ENCODE measurements around the gene SLC38A9. TPM values are rescaled to one million over a fixed set of nuclear protein-coding genes. Genes with fewer than 3 reads are reported as not detected.

The SLC38A9 gene
- polyA plus RNA-seq, 2 of the 4 experiments (the other 2 are of a cell fraction) = 22.8 to 37.3 TPM

- H3K9me3 ChIP-seq = peaks cover 3% of the 10 kb centered on the region; the same call in 1 of the 3 replicates
- no peak overlapping the region for H3K4me2 ChIP-seq
- no peak for ATAC-seq
- H3K27ac ChIP-seq = no peak overlapping the region
- H3K4me1 ChIP-seq = no peaks in the 10 kb centered on the region
- POLR2A ChIA-PET = no interaction called here
- TF ChIP-seq POLR2AphosphoS2 (conservative IDR thresholded peaks at IDR 0.05; ENCODE audit: low read length) (no peak), NR3C1 (IDR thresholded peaks at IDR 0.05) (no peak), PHF8 (IDR thresholded peaks at IDR 0.05; ENCODE audit: borderline replicate concordance, low read depth) (no peak), RNF2 (IDR thresholded peaks at IDR 0.05; ENCODE audit: borderline replicate concordance, low read depth) (no peak), SMC3 (IDR thresholded peaks at IDR 0.05) (no peak), HOXB5 (CRISPR knock-in tag; IDR thresholded peaks at IDR 0.05) (no peak), ZC3H11A (IDR thresholded peaks at IDR 0.05) (no peak), BHLHE40 (IDR thresholded peaks at IDR 0.05; ENCODE audit: low read depth, low read length) (no peak), RARB (CRISPR knock-in tag; IDR thresholded peaks at IDR 0.05) (no peak), NPAS2 (CRISPR knock-in tag; IDR thresholded peaks at IDR 0.05; ENCODE audit: borderline replicate concordance) (no peak), ATOH8 (CRISPR knock-in tag; IDR thresholded peaks at IDR 0.05; ENCODE audit: low read depth) (no peak), ZSCAN20 (CRISPR knock-in tag; IDR thresholded peaks at IDR 0.05) (no peak), REST (IDR thresholded peaks at IDR 0.05) (no peak), ELK1 (IDR thresholded peaks at IDR 0.05; ENCODE audit: low read depth, low read length) (no peak), USF2 (IDR thresholded peaks at IDR 0.05) (no peak), EP300 (IDR thresholded peaks at IDR 0.05) (no peak)
- TF ChIP-seq, protein P1, sequence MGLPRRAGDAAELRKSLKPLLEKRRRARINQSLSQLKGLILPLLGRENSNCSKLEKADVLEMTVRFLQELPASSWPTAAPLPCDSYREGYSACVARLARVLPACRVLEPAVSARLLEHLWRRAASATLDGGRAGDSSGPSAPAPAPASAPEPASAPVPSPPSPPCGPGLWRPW (IDR thresholded peaks at IDR 0.05) = no peak
- TF ChIP-seq, protein P2, sequence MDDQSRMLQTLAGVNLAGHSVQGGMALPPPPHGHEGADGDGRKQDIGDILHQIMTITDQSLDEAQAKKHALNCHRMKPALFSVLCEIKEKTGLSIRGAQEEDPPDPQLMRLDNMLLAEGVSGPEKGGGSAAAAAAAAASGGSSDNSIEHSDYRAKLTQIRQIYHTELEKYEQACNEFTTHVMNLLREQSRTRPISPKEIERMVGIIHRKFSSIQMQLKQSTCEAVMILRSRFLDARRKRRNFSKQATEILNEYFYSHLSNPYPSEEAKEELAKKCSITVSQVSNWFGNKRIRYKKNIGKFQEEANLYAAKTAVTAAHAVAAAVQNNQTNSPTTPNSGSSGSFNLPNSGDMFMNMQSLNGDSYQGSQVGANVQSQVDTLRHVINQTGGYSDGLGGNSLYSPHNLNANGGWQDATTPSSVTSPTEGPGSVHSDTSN (IDR thresholded peaks at IDR 0.05) = no peak
- TF ChIP-seq, protein P3, sequence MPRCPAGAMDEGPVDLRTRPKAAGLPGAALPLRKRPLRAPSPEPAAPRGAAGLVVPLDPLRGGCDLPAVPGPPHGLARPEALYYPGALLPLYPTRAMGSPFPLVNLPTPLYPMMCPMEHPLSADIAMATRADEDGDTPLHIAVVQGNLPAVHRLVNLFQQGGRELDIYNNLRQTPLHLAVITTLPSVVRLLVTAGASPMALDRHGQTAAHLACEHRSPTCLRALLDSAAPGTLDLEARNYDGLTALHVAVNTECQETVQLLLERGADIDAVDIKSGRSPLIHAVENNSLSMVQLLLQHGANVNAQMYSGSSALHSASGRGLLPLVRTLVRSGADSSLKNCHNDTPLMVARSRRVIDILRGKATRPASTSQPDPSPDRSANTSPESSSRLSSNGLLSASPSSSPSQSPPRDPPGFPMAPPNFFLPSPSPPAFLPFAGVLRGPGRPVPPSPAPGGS (IDR thresholded peaks at IDR 0.05) = no peak
- no peak for FAIRE-seq
- CTCF ChIA-PET = interaction anchor here (1.0 kb wide), 1 partner anchor 9 kb away, joined by 3 read pairs; no protein-coding TSS in a partner anchor
- no peak overlapping the region for H3K4me3 ChIP-seq
- no peak for DNase-seq (ENCODE audit: low read depth in 1 of 2, low spot score in 1 of 2)
- WGBS (ENCODE audit: missing lambda C conversion rate) = 91% methylated on average over 22 of the region's 39 CpGs
Measured at GRCh38 chr5:55613112-55613868, 98.8 kb downstream of the SLC38A9 start.

All from A549 (cell line).